Activated CD8-positive, alpha-beta memory T cell treated with anti-CD3 and anti-CD28 coated beads for 24 hours (primary cell): ENCODE results near the gene ELMOD3.
A peak's percentile ranks its signal among the peaks of the same experiment; 100 is the strongest.
"Not testable (repeated sequence)": the region's sequence is repeated elsewhere in the genome, so short reads cannot be mapped to it uniquely, and the experiment has no call there.

ENCODE experiments used
- DNase-seq: peaks from one replicate; pipeline ENCODE4 v3.0.0-alpha.2; 2020

The ELMOD3 gene

GRCh38 chr2:85354286-85355072 lies at the start of gene ELMOD3, which contains the start of gene RETSAT:
Gene ELMOD3 (plus strand): TSS chr2:85354769. CDS start chr2:85357199, 2,430 bp downstream.
Gene RETSAT (minus strand): TSS chr2:85354528. CDS start chr2:85354507, 21 bp downstream.
- peak; percentile 95 for DNase-seq

GRCh38 chr2:85307527-85307897 lies 47.1 kb upstream of the ELMOD3 start:
- no peak for DNase-seq

GRCh38 chr2:85308201-85308600 lies 46.4 kb upstream of the ELMOD3 start:
- no peak for DNase-seq

- no peak for DNase-seq
Measured at GRCh38 chr2:85308896-85309555, 45.5 kb upstream of the ELMOD3 start.

GRCh38 chr2:85309699-85310321 lies 44.8 kb upstream of the ELMOD3 start:
- no peak for DNase-seq

GRCh38 chr2:85310330-85310729 lies 44.2 kb upstream of the ELMOD3 start:
- no peak for DNase-seq

- no peak for DNase-seq
Measured at GRCh38 chr2:85312404-85312803, 42.2 kb upstream of the ELMOD3 start.

- no peak for DNase-seq
Measured at GRCh38 chr2:85314884-85315242, 39.7 kb upstream of the ELMOD3 start.

- DNase-seq, result not testable (repeated sequence)
Measured at GRCh38 chr2:85315921-85316320, 38.6 kb upstream of the ELMOD3 start.

- DNase-seq, result peak; percentile 72
Measured at GRCh38 chr2:85318222-85319074, 36.1 kb upstream of the ELMOD3 start.

- DNase-seq, result no peak
Measured at GRCh38 chr2:85319796-85320195, 34.8 kb upstream of the ELMOD3 start.

- no peak for DNase-seq
Measured at GRCh38 chr2:85323351-85323987, 31.1 kb upstream of the ELMOD3 start.

GRCh38 chr2:85323988-85324367 lies 30.6 kb upstream of the ELMOD3 start:
- not testable (repeated sequence) for DNase-seq

- DNase-seq, result no peak
Measured at GRCh38 chr2:85324639-85325465, 29.7 kb upstream of the ELMOD3 start.

GRCh38 chr2:85325466-85325811 lies 29.1 kb upstream of the ELMOD3 start:
- no peak for DNase-seq

- DNase-seq, result peak; percentile 84
Measured at GRCh38 chr2:85326406-85327159, 28.0 kb upstream of the ELMOD3 start.

- no peak for DNase-seq
Measured at GRCh38 chr2:85327160-85327821, 27.3 kb upstream of the ELMOD3 start.

- peak; percentile 96 for DNase-seq
Measured at GRCh38 chr2:85327822-85328617, 26.5 kb upstream of the ELMOD3 start, which contains the start of gene TGOLN2. Gene TGOLN2 (minus strand): TSS chr2:85327989. CDS start chr2:85327962, 27 bp downstream.

GRCh38 chr2:85329181-85329651 lies 25.4 kb upstream of the ELMOD3 start:
- DNase-seq, result no peak
